ENCODE data around the gene CLBA1. TPM values are rescaled to one million over a fixed set of nuclear protein-coding genes. Genes with fewer than 3 reads are reported as not detected.

CLBA1 gene
- total RNA-seq, 3 donors from 2014 or later, result 4.5 to 17.0 (median 8.8) TPM

GRCh38 chr14:104957146-104958113 is 28.2 kb upstream of the CLBA1 start:
- Histone ChIP-seq H3K27ac (no peak overlapping the region), H3K36me3 (no peaks in the 10 kb centered on the region), H3K4me3 (no peak overlapping the region), H3K9me3 (no peaks in the 10 kb centered on the region), H3K4me1 (no peaks in the 10 kb centered on the region), H3K27me3 (no peaks in the 10 kb centered on the region)
- no peak for TF ChIP-seq POLR2A (IDR thresholded peaks at IDR 0.05)
- intact Hi-C loops (cut with DNase I; ENCODE audit: low total_unique reads), result no loop called here
- no peak for DNase-seq (ENCODE audit: low spot score in 2 of 2)

- Histone ChIP-seq H3K27ac (no peak overlapping the region), H3K9me3 (no peaks in the 10 kb centered on the region), H3K4me1 (peaks cover 17 to 21% of the 10 kb centered on the region in 2 donors), H3K27me3 (no peaks in the 10 kb centered on the region), H3K36me3 (no peaks in the 10 kb centered on the region), H3K4me3 (no peak overlapping the region)
- TF ChIP-seq POLR2A (IDR thresholded peaks at IDR 0.05) (no peak), CTCF (IDR thresholded peaks at IDR 0.05) (no peak), POLR2AphosphoS5 (IDR thresholded peaks at IDR 0.05) (no peak)
- no peak for DNase-seq (ENCODE audit: low spot score in 2 of 2)
- intact Hi-C loops (cut with DNase I; ENCODE audit: low total_unique reads), result no loop called here
Observed at GRCh38 chr14:104964546-104964945, 21.0 kb upstream of the CLBA1 start.

- DNase-seq (ENCODE audit: low spot score in 2 of 2), result no peak
- intact Hi-C loops (cut with DNase I; ENCODE audit: low total_unique reads), result loop anchor here (2.0 kb wide), 1 partner anchor 13 kb away; no protein-coding TSS in a partner anchor
- Histone ChIP-seq H3K9me3 (no peaks in the 10 kb centered on the region), H3K4me3 (no peak overlapping the region), H3K27ac (no peak overlapping the region), H3K36me3 (no peaks in the 10 kb centered on the region), H3K27me3 (no peaks in the 10 kb centered on the region), H3K4me1 (peaks cover 17 to 22% of the 10 kb centered on the region in 2 donors)
- TF ChIP-seq POLR2AphosphoS5 (IDR thresholded peaks at IDR 0.05) (no peak), POLR2A (IDR thresholded peaks at IDR 0.05) (no peak)
Observed at GRCh38 chr14:104965561-104966231, 19.9 kb upstream of the CLBA1 start.

GRCh38 chr14:104966261-104966865 is 19.2 kb upstream of the CLBA1 start:
- intact Hi-C loops (cut with DNase I; ENCODE audit: low total_unique reads), result loop anchor here (2.0 kb wide), 1 partner anchor 14 kb away; no protein-coding TSS in a partner anchor
- H3K36me3 ChIP-seq, result no peaks in the 10 kb centered on the region
- no peaks in the 10 kb centered on the region for H3K9me3 ChIP-seq
- peak overlapping the region; percentile 95 to 97 for H3K27ac ChIP-seq
- H3K4me3 ChIP-seq, result no peak overlapping the region
- H3K4me1 ChIP-seq, result peaks cover 18 to 22% of the 10 kb centered on the region in 2 donors
- DNase-seq (ENCODE audit: low spot score in 2 of 2), result no peak
- TF ChIP-seq CTCF (IDR thresholded peaks at IDR 0.05) (no peak), POLR2AphosphoS5 (IDR thresholded peaks at IDR 0.05) (no peak), POLR2A (IDR thresholded peaks at IDR 0.05) (no peak)
- no peaks in the 10 kb centered on the region for H3K27me3 ChIP-seq

GRCh38 chr14:104966981-104967385 is 18.6 kb upstream of the CLBA1 start:
- DNase-seq (ENCODE audit: low spot score in 2 of 2), result no peak
- H3K27ac ChIP-seq, result peak overlapping the region; percentile 95 to 97
- H3K36me3 ChIP-seq, result no peaks in the 10 kb centered on the region
- intact Hi-C loops (cut with DNase I; ENCODE audit: low total_unique reads), result loop anchor here (2.0 kb wide), 1 partner anchor 14 kb away; no protein-coding TSS in a partner anchor
- TF ChIP-seq CTCF (IDR thresholded peaks at IDR 0.05), result no peak
- TF ChIP-seq POLR2A (IDR thresholded peaks at IDR 0.05), result no peak
- TF ChIP-seq POLR2AphosphoS5 (IDR thresholded peaks at IDR 0.05), result no peak
- H3K9me3 ChIP-seq, result no peaks in the 10 kb centered on the region
- H3K27me3 ChIP-seq, result no peaks in the 10 kb centered on the region
- peaks cover 22 to 24% of the 10 kb centered on the region in 2 donors for H3K4me1 ChIP-seq
- peak overlapping the region; percentile 43 to 69 (median 57) for H3K4me3 ChIP-seq
